Testis (tissue), 3 donors: ENCODE data around the gene ZKSCAN5. TPM values are rescaled to one million over a fixed set of nuclear protein-coding genes. Genes with fewer than 3 reads are reported as not detected.
"Not testable (repeated sequence)": the region's sequence is repeated elsewhere in the genome, so short reads cannot be mapped to it uniquely, and the experiment has no call there.

Experiments used
- DNase-seq: peaks from one replicate; pipeline ENCODE4 v3.0.0-alpha.2; 2019
- H3K27ac ChIP-seq, 2 donors: fragments of 200-600 bp; sonication (generic); one replicate each; pipeline ENCODE4 v1.5.1; 2019
- H3K27me3 ChIP-seq: fragments of 200-600 bp; sonication (generic); one replicate; pipeline ENCODE4 v1.5.1; 2019
- H3K36me3 ChIP-seq: fragments of 200-600 bp; sonication (generic); one replicate; pipeline ENCODE4 v1.5.1; 2017; ENCODE audit warnings: low read depth; ENCODE audit errors: missing control alignments
- H3K4me1 ChIP-seq: fragments of 200-600 bp; sonication (generic); one replicate; pipeline ENCODE4 v1.5.1; 2019
- H3K4me3 ChIP-seq, 2 donors: fragments of 200-600 bp; sonication (generic); one replicate each; pipeline ENCODE4 v1.5.1; 2017 to 2019
- H3K9me3 ChIP-seq: fragments of 200-600 bp; sonication (generic); one replicate; pipeline ENCODE4 v1.5.1; 2017
- CTCF ChIP-seq, 3 experiments: fragments of 450-650 bp in 2 of 3; fragments of 200-600 bp in 1 of 3; sonication (generic) in 1 of 3; IDR thresholded peaks; one replicate each; pipeline ENCODE4 v1.5.1; 2016 to 2019; ENCODE audit warnings: antibody characterized with exemption in 3 of 3, mild to moderate bottlenecking in 2 of 3, moderate library complexity in 1 of 3
- POLR2A ChIP-seq: fragments of 450-650 bp; IDR thresholded peaks from one replicate; pipeline ENCODE4 v1.6.1; 2017; ENCODE audit warnings: antibody characterized with exemption, mild to moderate bottlenecking, moderate library complexity
- WGBS, 2 donors: methylation state at CpG; one replicate each; pipeline ENCODE4 v1.1.5; 2018; 5-methylcytosine and 5-hydroxymethylcytosine counted together
- intact Hi-C: fragments of 100-400 bp; cut with DNase I; formaldehyde crosslinking; loops from one replicate; pipeline ENCODE4 v1.15.1; 2023; ENCODE audit warnings: low total_unique reads
- polyA plus RNA-seq: library from polyadenylated mRNA; stranded (reverse); fragments of 350-450 nt; fragmentation: Illumina TruSeq; extraction: RNeasy Lipid Tissue Mini Kit (QIAGEN cat#74804); gene quantifications from one replicate; pipeline ENCODE4 v1.2.3, GENCODE V29; 2014; ENCODE audit warnings: low read depth, low replicate concordance; ENCODE audit not compliant: insufficient read depth
- total RNA-seq, 2 donors: library from RNA; depleted of rRNA; stranded (reverse); fragments of >200 nt; gene quantifications; one replicate each; pipeline ENCODE4 v1.2.3, GENCODE V29; 2016

The ZKSCAN5 gene
- total and polyA plus RNA-seq, 3 donors from 2014 or later = 19.9 to 24.9 (median 24.7) TPM

GRCh38 chr7:99543916-99544315 is 39.5 kb downstream of the ZKSCAN5 start:
- no peak for DNase-seq
- 75 to 79% methylated on average over 6 of the region's 6 CpGs for WGBS, 2 donors
- Histone ChIP-seq H3K4me3 (no peak overlapping the region), H3K4me1 (no peaks in the 10 kb centered on the region), H3K9me3 (no peaks in the 10 kb centered on the region), H3K27ac (no peak overlapping the region), H3K36me3 (no peaks in the 10 kb centered on the region), H3K27me3 (no peaks in the 10 kb centered on the region)
- TF ChIP-seq POLR2A (no peak), CTCF (IDR thresholded peaks at IDR 0.05) (no peak)
- intact Hi-C loops = no loop called here

- H3K36me3 ChIP-seq, DNase-seq, H3K9me3 ChIP-seq, H3K4me1 ChIP-seq, intact Hi-C loops, H3K4me3 ChIP-seq, H3K27me3 ChIP-seq, H3K27ac ChIP-seq: not testable (repeated sequence)
- 90 to 95% methylated on average over 5 of the region's 5 CpGs for WGBS, 2 donors
These were observed 40.8 kb downstream of the ZKSCAN5 start for GRCh38 chr7:99545308-99545707.

GRCh38 chr7:99549545-99549944 is 45.1 kb downstream of the ZKSCAN5 start:
- intact Hi-C loops = not testable (repeated sequence)

GRCh38 chr7:99551334-99551733 is 46.9 kb downstream of the ZKSCAN5 start:
- peak overlapping the region; percentile 85 to 98 for H3K4me3 ChIP-seq
- no peaks in the 10 kb centered on the region for H3K27me3 ChIP-seq
- TF ChIP-seq POLR2A (no peak), CTCF (IDR thresholded peaks at IDR 0.05) (no peak)
- peaks cover 9% of the 10 kb centered on the region for H3K4me1 ChIP-seq
- peak overlapping the region; percentile 84 to 90 for H3K27ac ChIP-seq
- no peaks in the 10 kb centered on the region for H3K9me3 ChIP-seq
- intact Hi-C loops = loop anchor here (10.0 kb wide), 1 partner anchor 47 kb away; the partner anchor contains the start of genes ZKSCAN5 and ZNF394
- 3 to 5% methylated on average over 15 of the region's 15 CpGs for WGBS, 2 donors
- no peaks in the 10 kb centered on the region for H3K36me3 ChIP-seq
- no peak for DNase-seq

More at GRCh38 chr7:99549545-99549944, 45.1 kb downstream of the ZKSCAN5 start:
- H3K27me3 ChIP-seq, H3K9me3 ChIP-seq, H3K4me3 ChIP-seq, DNase-seq, H3K27ac ChIP-seq, H3K36me3 ChIP-seq, H3K4me1 ChIP-seq: not testable (repeated sequence)
- WGBS, 2 donors = 80 to 100% methylated on average over 1 to 2 of the region's 2 CpGs

- intact Hi-C loops = loop anchor here (10.0 kb wide), 1 partner anchor 47 kb away; the partner anchor contains the start of genes ZKSCAN5 and ZNF394
- peak; percentile 93 for DNase-seq
- peak within 1 kb of the TSS; percentile 84 to 90 for H3K27ac ChIP-seq
- 0 to 1% methylated on average over 17 to 37 of the region's 37 CpGs for WGBS, 2 donors
- H3K9me3 ChIP-seq = no peaks in the 10 kb centered on the region
- H3K4me1 ChIP-seq = peaks cover 9% of the 10 kb centered on the region
- H3K27me3 ChIP-seq = no peaks in the 10 kb centered on the region
- TF ChIP-seq CTCF (IDR thresholded peaks at IDR 0.05) = no peak
- TF ChIP-seq POLR2A = no peak
- peak within 1 kb of the TSS; percentile 85 to 98 for H3K4me3 ChIP-seq
- no peaks in the 10 kb centered on the region for H3K36me3 ChIP-seq
These were observed 47.5 kb downstream of the ZKSCAN5 start, which contains the start of gene FAM200A for GRCh38 chr7:99551767-99552463. TSS of gene FAM200A (minus strand) at chr7:99552114. CDS start at chr7:99548407, 3,707 bp downstream.
